ENCODE data around the gene CCDC85C.

Gene CCDC85C

GRCh38 chr14:99454246-99454645 is 149.8 kb downstream of the CCDC85C start:
- ChIA-PET POLR2A (ENCODE audit: low non-redundant PET) (no interaction called here), CTCF (interaction anchor here (0.9 kb wide), 1 partner anchor 11 kb away, joined by 4 read pairs; no protein-coding TSS in a partner anchor)
- no peak for TF ChIP-seq CTCF (conservative IDR thresholded peaks at IDR 0.05; ENCODE audit: low read depth)
- DNase-seq (ENCODE audit: low spot score), result no peak
- no peak overlapping the region for H3K27ac ChIP-seq

- no peak overlapping the region for H3K27ac ChIP-seq
- POLR2A ChIA-PET (ENCODE audit: low non-redundant PET), result no interaction called here
- no peak for DNase-seq (ENCODE audit: low spot score)
- CTCF ChIA-PET, result no interaction called here
- TF ChIP-seq CTCF (conservative IDR thresholded peaks at IDR 0.05; ENCODE audit: low read depth), result no peak
Observed at GRCh38 chr14:99452968-99453367, 151.0 kb downstream of the CCDC85C start.

GRCh38 chr14:99451234-99451633 is 152.8 kb downstream of the CCDC85C start:
- no peak for DNase-seq (ENCODE audit: low spot score)
- CTCF ChIA-PET, result interaction anchor here (1.0 kb wide), 1 partner anchor 16 kb away, joined by 3 read pairs; no protein-coding TSS in a partner anchor
- no peak overlapping the region for H3K27ac ChIP-seq
- TF ChIP-seq CTCF (conservative IDR thresholded peaks at IDR 0.05; ENCODE audit: low read depth), result no peak
- POLR2A ChIA-PET (ENCODE audit: low non-redundant PET), result no interaction called here

GRCh38 chr14:99450266-99450665 is 153.7 kb downstream of the CCDC85C start:
- H3K27ac ChIP-seq, result no peak overlapping the region
- ChIA-PET CTCF (interaction anchor here (1.3 kb wide), 1 partner anchor 57 kb away, joined by 4 read pairs; no protein-coding TSS in a partner anchor), POLR2A (ENCODE audit: low non-redundant PET) (no interaction called here)
- no peak for TF ChIP-seq CTCF (conservative IDR thresholded peaks at IDR 0.05; ENCODE audit: low read depth)
- DNase-seq (ENCODE audit: low spot score), result no peak

Measured in RWPE1 (cell line).